ENCODE measurements around the gene GRK3. TPM values are rescaled to one million over a fixed set of nuclear protein-coding genes. Genes with fewer than 3 reads are reported as not detected.
"Not testable (repeated sequence)": the region's sequence is repeated elsewhere in the genome, so short reads cannot be mapped to it uniquely, and the experiment has no call there.

GRK3 gene
- total RNA-seq, 4 donors from 2014 or later = 17.2 to 45.1 (median 27.1) TPM

GRCh38 chr22:25554238-25554671, 10.2 kb upstream of the GRK3 start:
- no peak for TF ChIP-seq CTCF (IDR thresholded peaks at IDR 0.05)
- DNase-seq (ENCODE audit: low spot score) (no peak), ATAC-seq (ENCODE audit: low FRiP score) (peak; percentile 49)

GRCh38 chr22:25554689-25555088, 9.8 kb upstream of the GRK3 start:
- no peak for TF ChIP-seq CTCF (IDR thresholded peaks at IDR 0.05)
- DNase-seq (ENCODE audit: low spot score) (no peak), ATAC-seq (ENCODE audit: low FRiP score) (no peak)

- ATAC-seq (ENCODE audit: low FRiP score) = no peak
- no peak for TF ChIP-seq CTCF (IDR thresholded peaks at IDR 0.05)
- no peak for DNase-seq (ENCODE audit: low spot score)
Observed at GRCh38 chr22:25555586-25555985, 8.9 kb upstream of the GRK3 start.

GRCh38 chr22:25557218-25557617, 7.3 kb upstream of the GRK3 start:
- DNase-seq (ENCODE audit: low spot score) (no peak), ATAC-seq (ENCODE audit: low FRiP score) (no peak)
- TF ChIP-seq CTCF (IDR thresholded peaks at IDR 0.05) = no peak

- no peak for ATAC-seq (ENCODE audit: low FRiP score)
- no peak for DNase-seq (ENCODE audit: low spot score)
- no peak for TF ChIP-seq CTCF (IDR thresholded peaks at IDR 0.05)
Observed at GRCh38 chr22:25558341-25558740, 6.1 kb upstream of the GRK3 start.

- not testable (repeated sequence) for DNase-seq (ENCODE audit: low spot score); ATAC-seq (ENCODE audit: low FRiP score)
Observed at GRCh38 chr22:25559910-25560309, 4.6 kb upstream of the GRK3 start.

- ATAC-seq (ENCODE audit: low FRiP score); DNase-seq (ENCODE audit: low spot score): not testable (repeated sequence)
Observed at GRCh38 chr22:25561182-25561581, 3.3 kb upstream of the GRK3 start.

- ATAC-seq (ENCODE audit: low FRiP score); DNase-seq (ENCODE audit: low spot score): not testable (repeated sequence)
Observed at GRCh38 chr22:25561927-25562326, 2.5 kb upstream of the GRK3 start.

GRCh38 chr22:25562966-25563760, 1.3 kb upstream of the GRK3 start:
- DNase-seq (ENCODE audit: low spot score); ATAC-seq (ENCODE audit: low FRiP score): not testable (repeated sequence)

All from omental fat pad (tissue), 4 donors.